SK-N-MC (cell line): Measurements from ENCODE around the gene LNX1.

ENCODE experiments used
- EZH2 ChIP-seq: fragments of 200-600 bp; sonication (generic); IDR thresholded peaks from one replicate; pipeline ENCODE4 v1.6.1; 2017; ENCODE audit warnings: antibody characterized with exemption
- FOXP2 ChIP-seq: optimal IDR thresholded peaks from 2 replicates; pipeline ENCODE3; 2011; ENCODE audit warnings: mild to moderate bottlenecking, moderate library complexity; ENCODE audit not compliant: insufficient read depth; ENCODE audit errors: extremely low read length, control extremely low read depth
- POLR2AphosphoS5 ChIP-seq: IDR thresholded peaks from 2 replicates; pipeline ENCODE4 v1.6.1; 2012; ENCODE audit warnings: mild to moderate bottlenecking, low read depth, low read length, borderline replicate concordance

DNA sequence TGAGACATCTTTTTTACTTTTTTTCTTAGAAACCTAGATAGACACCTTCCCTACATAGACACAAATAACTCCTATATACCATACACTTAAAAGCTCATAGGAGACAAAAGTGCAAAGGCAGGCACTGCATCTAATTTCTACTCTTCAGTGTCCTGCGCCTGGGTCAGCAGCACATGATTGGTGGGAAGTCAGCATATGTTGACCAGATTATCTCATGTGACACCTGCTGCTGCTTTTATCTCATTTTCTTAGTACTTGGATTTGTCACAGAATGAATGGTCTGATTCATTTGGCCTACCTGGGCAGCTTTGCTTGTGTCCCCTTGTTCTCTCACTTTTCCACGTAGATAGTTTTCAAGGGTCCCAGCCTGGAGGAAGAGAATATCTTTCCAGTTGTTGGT, 24.9 kb upstream of the LNX1 start:
- TF ChIP-seq EZH2, result no peak
- TF ChIP-seq POLR2AphosphoS5, result no peak
- TF ChIP-seq FOXP2, result no peak
